B cell (primary cell): ENCODE measurements around the gene SPRR2A. TPM values are rescaled to one million over a fixed set of nuclear protein-coding genes. Genes with fewer than 3 reads are reported as not detected.
"Not testable (repeated sequence)": the region's sequence is repeated elsewhere in the genome, so short reads cannot be mapped to it uniquely, and the experiment has no call there.

Experiments used
- ATAC-seq: fragments of 200-7000 bp; cut with Tn5 transposase; one replicate; pipeline ENCODE4 v1.10.0; 2021; ENCODE audit warnings: low read depth, mild to moderate bottlenecking, moderate number of reproducible peaks, moderate library complexity
- CTCF ChIA-PET: fragments of 350-600 bp; sonication (Branson Sonifier 250); formaldehyde crosslinking; loops from one replicate; lab custom pipeline; 2021; ENCODE audit warnings: antibody characterized with exemption, inconsistent platforms; lab: Charles Lee
- POLR2A ChIA-PET: fragments of 350-600 bp; sonication (Branson Sonifier 250); formaldehyde crosslinking; loops from one replicate; lab custom pipeline; 2021; ENCODE audit warnings: antibody characterized with exemption; lab: Charles Lee
- DNase-seq: peaks from one replicate; pipeline ENCODE4 v3.0.0; 2013
- H2AFZ ChIP-seq: 2 replicates; pipeline ENCODE4 v1.6.1; 2012; ENCODE audit warnings: mild to moderate bottlenecking, low read depth, low read length; ENCODE audit not compliant: insufficient read depth, poor library complexity, severe bottlenecking
- H3K27ac ChIP-seq, 2 donors: 1 replicate in 1 of 2; 2 replicates in 1 of 2; pipeline ENCODE4 v1.5.1; 2012 to 2013; ENCODE audit warnings: low read length in 2 of 2, mild to moderate bottlenecking in 2 of 2, moderate library complexity in 1 of 2
- H3K27me3 ChIP-seq, 4 experiments: fragments of 200-600 bp in 1 of 4; sonication (generic) in 1 of 4; replicated peaks in 1 of 4; 1 replicate in 2 of 4; 2 replicates in 2 of 4; pipeline versions ENCODE4 v1.6.1 to v1.7.0; 2013 to 2016; ENCODE audit warnings: low read length in 3 of 4, mild to moderate bottlenecking in 2 of 4, mixed read lengths in 1 of 4, moderate library complexity in 1 of 4; ENCODE audit not compliant: insufficient read depth in 4 of 4, control insufficient read depth in 3 of 4; ENCODE audit errors: control extremely low read depth in 1 of 4
- H3K36me3 ChIP-seq, 2 experiments: replicated peaks in 1 of 2; 1 replicate in 1 of 2; 2 replicates in 1 of 2; pipeline versions ENCODE4 v1.6.1 to v1.7.1; 2013; ENCODE audit warnings: low read length in 1 of 2; ENCODE audit not compliant: insufficient read depth in 2 of 2, control insufficient read depth in 1 of 2; ENCODE audit errors: control extremely low read depth in 1 of 2, extremely low read depth in 1 of 2
- H3K4me1 ChIP-seq, 2 donors: fragments of 200-600 bp in 1 of 2; sonication (generic) in 1 of 2; 1 replicate in 1 of 2; 2 replicates in 1 of 2; pipeline versions ENCODE4 v1.5.1 to v1.6.1; 2013 to 2017; ENCODE audit warnings: low read length in 2 of 2; ENCODE audit not compliant: control insufficient read depth in 2 of 2, insufficient read depth in 2 of 2
- H3K4me2 ChIP-seq: replicated peaks from 2 replicates; pipeline ENCODE3; 2012; ENCODE audit warnings: mild to moderate bottlenecking, low read depth, low read length; ENCODE audit not compliant: poor library complexity, severe bottlenecking
- H3K4me3 ChIP-seq, 5 experiments: fragments of 200-600 bp in 1 of 5; sonication (generic) in 1 of 5; 1 replicate in 3 of 5; 2 replicates in 2 of 5; pipeline versions ENCODE4 v1.5.1 to v1.7.0; 2011 to 2016; ENCODE audit warnings: low read length in 4 of 5, mild to moderate bottlenecking in 4 of 5, low read depth in 2 of 5, control low read depth in 1 of 5, moderate library complexity in 1 of 5; ENCODE audit not compliant: insufficient read depth in 1 of 5; ENCODE audit errors: control extremely low read depth in 1 of 5, extremely low read depth in 1 of 5
- H3K79me2 ChIP-seq: fragments of 200-600 bp; sonication (generic); one replicate; pipeline ENCODE4 v1.6.0; 2016; ENCODE audit warnings: low read length; ENCODE audit not compliant: control insufficient read depth, insufficient read depth
- H3K9ac ChIP-seq: fragments of 200-600 bp; sonication (generic); 2 replicates; pipeline ENCODE4 v1.6.1; 2017; ENCODE audit warnings: mild to moderate bottlenecking, low read length, moderate library complexity
- H3K9me3 ChIP-seq, 3 donors: one replicate each; pipeline versions ENCODE4 v1.6.1 to v1.7.1; 2013; ENCODE audit warnings: low read length in 2 of 3; ENCODE audit not compliant: control insufficient read depth in 2 of 3, insufficient read depth in 1 of 3; ENCODE audit errors: control extremely low read depth in 1 of 3
- H4K20me1 ChIP-seq: 2 replicates; pipeline ENCODE4 v1.6.0; 2012; ENCODE audit warnings: mild to moderate bottlenecking, low read length; ENCODE audit not compliant: insufficient read depth, control insufficient read depth, poor library complexity, severe bottlenecking
- H3K27ac Mint-ChIP-seq: one replicate; pipeline ENCODE4 v1.8.0; 2021; ENCODE audit warnings: mixed read lengths
- H3K27me3 Mint-ChIP-seq: one replicate; pipeline ENCODE4 v1.8.0; 2021; ENCODE audit warnings: mixed read lengths
- H3K4me1 Mint-ChIP-seq: one replicate; pipeline ENCODE4 v1.8.0; 2021; ENCODE audit warnings: mixed read lengths
- H3K4me3 Mint-ChIP-seq: one replicate; pipeline ENCODE4 v1.8.0; 2021; ENCODE audit warnings: mixed read lengths
- H3K9me3 Mint-ChIP-seq: one replicate; pipeline ENCODE4 v1.8.0; 2022; ENCODE audit warnings: mixed read lengths; ENCODE audit not compliant: insufficient read depth
- WGBS: methylation state at CpG from one replicate; pipeline ENCODE4 v1.1.5; 2013; ENCODE audit warnings: missing lambda C conversion rate; ENCODE audit not compliant: insufficient coverage; 5-methylcytosine and 5-hydroxymethylcytosine counted together
- intact Hi-C: fragments of 100-400 bp; cut with micrococcal nuclease; formaldehyde crosslinking; loops from one replicate; pipeline ENCODE4 v1.10.0; 2022
- polyA plus RNA-seq: library from polyadenylated mRNA; depleted of rRNA; stranded (reverse); fragments of >200 nt; gene quantifications from 2 replicates; pipeline ENCODE4 v1.2.3, GENCODE V29; 2012
- small RNA-seq: library from RNA; depleted of rRNA; stranded (forward); fragments of <200 nt; gene quantifications from one replicate; pipeline ENCODE3, GENCODE V24; 2012; ENCODE audit warnings: low replicate concordance, low read depth; ENCODE audit not compliant: insufficient read length
- total RNA-seq, 2 donors: library from RNA; stranded (reverse); fragments of 120-200 nt in 1 of 2; gene quantifications; 1 replicate in 1 of 2; 2 replicates in 1 of 2; pipeline versions ENCODE4 v1.2.3 to v1.2.4, GENCODE V29; 2013 to 2022

Gene SPRR2A
- total and polyA plus RNA-seq, 2 donors (not counting 1 experiment from before 2014, with no cell fraction given), result not detected

DNA sequence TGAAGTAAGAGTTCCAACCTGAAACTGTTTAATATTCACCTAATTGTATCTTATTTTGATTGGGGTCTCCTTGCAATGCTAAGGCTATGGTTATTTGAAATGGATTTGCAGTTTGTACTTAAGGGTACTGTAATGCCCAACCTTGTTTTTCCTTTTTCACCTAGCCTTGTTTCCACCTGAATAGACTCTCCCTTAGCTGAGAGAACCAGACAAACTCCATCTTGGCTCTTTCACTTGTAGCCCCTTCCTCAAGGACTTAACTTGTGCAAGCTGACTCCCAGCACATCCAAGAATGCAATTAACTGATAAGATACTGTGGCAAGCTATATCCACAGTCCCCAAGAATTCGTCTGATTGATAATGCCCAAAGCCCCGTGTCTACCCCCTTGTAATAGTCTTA lies 35.5 kb downstream of the SPRR2A start:
- H3K27ac Mint-ChIP-seq, DNase-seq, H3K9ac ChIP-seq, H3K27ac ChIP-seq, H3K36me3 ChIP-seq, H3K4me1 ChIP-seq, ATAC-seq, H4K20me1 ChIP-seq, H3K79me2 ChIP-seq, H3K9me3 Mint-ChIP-seq, H3K4me3 Mint-ChIP-seq, POLR2A ChIA-PET, intact Hi-C loops, H2AFZ ChIP-seq, H3K4me1 Mint-ChIP-seq, H3K4me2 ChIP-seq, H3K27me3 ChIP-seq, H3K4me3 ChIP-seq: not testable (repeated sequence)
- H3K27me3 Mint-ChIP-seq, result peaks cover 35% of the 10 kb centered on the region
- WGBS, result 21% methylated on average over 2 of the region's 2 CpGs
- CTCF ChIA-PET, result interaction anchor here (0.6 kb wide), 1 partner anchor 15 kb away, joined by 3 read pairs; no protein-coding TSS in a partner anchor
- peaks cover 0 to 11% (median 0%) of the 10 kb centered on the region in 3 donors for H3K9me3 ChIP-seq

DNA sequence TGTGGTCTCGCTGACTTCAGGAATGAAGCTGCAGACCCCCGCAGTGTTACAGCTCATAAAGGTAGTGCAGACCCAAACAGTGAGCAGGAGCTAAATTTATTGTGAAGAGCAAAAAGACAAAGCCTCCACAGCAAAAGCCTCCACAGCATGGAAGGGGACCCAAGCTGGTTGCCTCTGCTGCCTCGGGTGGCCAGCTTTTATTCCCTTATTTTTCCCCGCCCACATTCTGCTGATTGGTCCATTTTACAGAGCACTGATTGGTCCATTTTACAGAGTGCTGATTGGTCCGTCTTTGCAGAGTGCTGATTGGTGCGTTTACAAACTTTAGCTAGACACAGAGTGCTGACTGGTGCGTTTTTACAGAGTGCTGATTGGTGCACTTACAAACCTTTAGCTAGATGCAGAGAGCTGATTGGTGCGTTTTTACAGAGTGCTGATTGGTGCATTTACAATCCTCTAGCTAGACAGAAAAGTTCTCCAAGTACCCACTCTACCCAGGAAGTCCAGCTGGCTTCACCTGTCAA lies 46.0 kb downstream of the SPRR2A start:
- H3K4me2 ChIP-seq, H4K20me1 ChIP-seq, H3K4me1 ChIP-seq, H3K4me3 Mint-ChIP-seq, H3K27ac Mint-ChIP-seq, H3K9me3 Mint-ChIP-seq, H3K9me3 ChIP-seq, H3K4me3 ChIP-seq, POLR2A ChIA-PET, H3K9ac ChIP-seq, H3K4me1 Mint-ChIP-seq, H3K36me3 ChIP-seq, intact Hi-C loops, H3K27me3 ChIP-seq, H3K27ac ChIP-seq, ATAC-seq, H2AFZ ChIP-seq, CTCF ChIA-PET, H3K79me2 ChIP-seq, DNase-seq: not testable (repeated sequence)
- H3K27me3 Mint-ChIP-seq, result peaks cover 10% of the 10 kb centered on the region
- WGBS, result 93% methylated on average over 6 of the region's 8 CpGs

Small RNA genes within 50 kb of the gene (small RNA-seq; reads per million reads assigned to genes)
- gene AL356867.1 (not detected), gene RF00322 (not detected)

Other genes starting within 250 kb of the SPRR2A start
- gene LCE1B, start 245.5 kb downstream of the SPRR2A start, total RNA-seq, result not detected in 2 replicates
- not detected in 2 replicates for gene LCE1B, start 245.5 kb downstream of the SPRR2A start, polyA plus RNA-seq
- gene LCE1A, start 230.0 kb downstream of the SPRR2A start, total RNA-seq, result not detected in 2 replicates
- not detected in 2 replicates for gene LCE1A, start 230.0 kb downstream of the SPRR2A start, polyA plus RNA-seq
- gene LCE6A, start 214.7 kb downstream of the SPRR2A start, total RNA-seq, result not detected in 2 replicates
- gene LCE6A, start 214.7 kb downstream of the SPRR2A start, polyA plus RNA-seq, result not detected in 2 replicates
- not detected in 2 replicates for gene LCE7A, start 197.5 kb downstream of the SPRR2A start, total RNA-seq
- not detected in 2 replicates for gene LCE7A, start 197.5 kb downstream of the SPRR2A start, polyA plus RNA-seq
- not detected in 2 replicates for gene SMCP, start 179.2 kb downstream of the SPRR2A start, total RNA-seq
- not detected in 2 replicates for gene SMCP, start 179.2 kb downstream of the SPRR2A start, polyA plus RNA-seq
- not detected in 2 replicates for gene IVL, start 149.0 kb downstream of the SPRR2A start, total RNA-seq
- not detected in 2 replicates for gene IVL, start 149.0 kb downstream of the SPRR2A start, polyA plus RNA-seq
- not detected in 2 replicates for gene SPRR5, start 110.3 kb downstream of the SPRR2A start, total RNA-seq
- not detected in 2 replicates for gene SPRR5, start 110.3 kb downstream of the SPRR2A start, polyA plus RNA-seq
- gene SPRR4, start 86.9 kb downstream of the SPRR2A start, total RNA-seq, result not detected in 2 replicates
- not detected in 2 replicates for gene SPRR4, start 86.9 kb downstream of the SPRR2A start, polyA plus RNA-seq
- gene SPRR1A, start 73.4 kb downstream of the SPRR2A start, total RNA-seq, result not detected in 2 replicates
- gene SPRR1A, start 73.4 kb downstream of the SPRR2A start, polyA plus RNA-seq, result not detected in 2 replicates
- not detected in 2 replicates for gene SPRR3, start 55.8 kb downstream of the SPRR2A start, total RNA-seq
- gene SPRR3, start 55.8 kb downstream of the SPRR2A start, polyA plus RNA-seq, result not detected in 2 replicates
- gene SPRR1B, start 26.3 kb downstream of the SPRR2A start, total RNA-seq, result not detected in 2 replicates
- not detected in 2 replicates for gene SPRR1B, start 26.3 kb downstream of the SPRR2A start, polyA plus RNA-seq
- not detected in 2 replicates for gene SPRR2D, start 16.4 kb downstream of the SPRR2A start, total RNA-seq
- not detected in 2 replicates for gene SPRR2D, start 16.4 kb downstream of the SPRR2A start, polyA plus RNA-seq
- not detected in 2 replicates for gene SPRR2B, start 14.1 kb upstream of the SPRR2A start, total RNA-seq
- not detected in 2 replicates for gene SPRR2B, start 14.1 kb upstream of the SPRR2A start, polyA plus RNA-seq
- gene SPRR2E, start 37.0 kb upstream of the SPRR2A start, total RNA-seq, result not detected in 2 replicates
- gene SPRR2E, start 37.0 kb upstream of the SPRR2A start, polyA plus RNA-seq, result not detected in 2 replicates
- gene SPRR2F, start 56.0 kb upstream of the SPRR2A start, total RNA-seq, result not detected in 2 replicates
- gene SPRR2F, start 56.0 kb upstream of the SPRR2A start, polyA plus RNA-seq, result not detected in 2 replicates
- gene SPRR2G, start 93.4 kb upstream of the SPRR2A start, total RNA-seq, result not detected in 2 replicates
- not detected in 2 replicates for gene SPRR2G, start 93.4 kb upstream of the SPRR2A start, polyA plus RNA-seq
- gene LELP1, start 145.9 kb upstream of the SPRR2A start, total RNA-seq, result not detected in 2 replicates
- gene LELP1, start 145.9 kb upstream of the SPRR2A start, polyA plus RNA-seq, result not detected in 2 replicates
- gene PRR9, start 160.1 kb upstream of the SPRR2A start, total RNA-seq, result not detected in 2 replicates
- gene PRR9, start 160.1 kb upstream of the SPRR2A start, polyA plus RNA-seq, result not detected in 2 replicates
- 0.39 TPM in 1 of 2 replicates, not detected in the other for gene LORICRIN, start 202.2 kb upstream of the SPRR2A start, total RNA-seq
- gene LORICRIN, start 202.2 kb upstream of the SPRR2A start, polyA plus RNA-seq, result not detected in 2 replicates